Measurements from ENCODE around the gene LY9.

The LY9 gene

GRCh38 chr1:160834945-160835565 is 39.1 kb downstream of the LY9 start:
- FAIRE-seq, result peak; percentile 95
- DNase-seq (ENCODE audit: insufficient read length, low spot score), result peak; percentile 21

- no peak for FAIRE-seq
- DNase-seq (ENCODE audit: insufficient read length, low spot score), result no peak
Measured at GRCh38 chr1:160835751-160836150, 39.8 kb downstream of the LY9 start.

- no peak for DNase-seq (ENCODE audit: insufficient read length, low spot score)
- no peak for FAIRE-seq
Measured at GRCh38 chr1:160836561-160836960, 40.6 kb downstream of the LY9 start.

GRCh38 chr1:160836981-160837557 is 41.1 kb downstream of the LY9 start:
- peak; percentile 82 for FAIRE-seq

GRCh38 chr1:160837558-160838205 is 41.7 kb downstream of the LY9 start:
- DNase-seq (ENCODE audit: insufficient read length, low spot score), result peak; percentile 50
- peak; percentile 98 for FAIRE-seq

More at GRCh38 chr1:160836981-160837557, 41.1 kb downstream of the LY9 start:
- no peak for DNase-seq (ENCODE audit: insufficient read length, low spot score)

GRCh38 chr1:160838888-160839287 is 42.9 kb downstream of the LY9 start:
- FAIRE-seq (no peak), DNase-seq (ENCODE audit: insufficient read length, low spot score) (no peak)

- FAIRE-seq, result peak; percentile 60
- DNase-seq (ENCODE audit: insufficient read length, low spot score), result no peak
Measured at GRCh38 chr1:160839746-160840145, 43.8 kb downstream of the LY9 start.

- no peak for FAIRE-seq
Measured at GRCh38 chr1:160841079-160841478, 45.1 kb downstream of the LY9 start.

GRCh38 chr1:160844447-160845232 is 48.7 kb downstream of the LY9 start:
- DNase-seq (ENCODE audit: insufficient read length, low spot score) (no peak), FAIRE-seq (peak; percentile 72)

More at GRCh38 chr1:160841079-160841478, 45.1 kb downstream of the LY9 start:
- DNase-seq (ENCODE audit: insufficient read length, low spot score), result no peak

GRCh38 chr1:160846281-160846680 is 50.3 kb downstream of the LY9 start:
- DNase-seq (ENCODE audit: insufficient read length, low spot score), result no peak
- FAIRE-seq, result no peak

GRCh38 chr1:160850541-160850940 is 54.6 kb downstream of the LY9 start:
- DNase-seq (ENCODE audit: insufficient read length, low spot score) (no peak), FAIRE-seq (no peak)

GRCh38 chr1:160850993-160851392 is 55.0 kb downstream of the LY9 start:
- no peak for DNase-seq (ENCODE audit: insufficient read length, low spot score)
- FAIRE-seq, result no peak

- FAIRE-seq (no peak), DNase-seq (ENCODE audit: insufficient read length, low spot score) (no peak)
Measured at GRCh38 chr1:160853014-160853413, 57.0 kb downstream of the LY9 start.

GRCh38 chr1:160853754-160854153 is 57.8 kb downstream of the LY9 start:
- DNase-seq (ENCODE audit: insufficient read length, low spot score), result no peak
- FAIRE-seq, result peak; percentile 33

GRCh38 chr1:160855181-160855981 is 59.4 kb downstream of the LY9 start:
- DNase-seq (ENCODE audit: insufficient read length, low spot score), result peak; percentile 41
- FAIRE-seq, result peak; percentile 98

GRCh38 chr1:160858097-160858496 is 62.1 kb downstream of the LY9 start:
- no peak for FAIRE-seq
- no peak for DNase-seq (ENCODE audit: insufficient read length, low spot score)

GRCh38 chr1:160858507-160858906 is 62.5 kb downstream of the LY9 start:
- DNase-seq (ENCODE audit: insufficient read length, low spot score), result no peak
- FAIRE-seq, result no peak

- FAIRE-seq, result no peak
- DNase-seq (ENCODE audit: insufficient read length, low spot score), result no peak
Measured at GRCh38 chr1:160859166-160859565, 63.2 kb downstream of the LY9 start.

- no peak for FAIRE-seq
- DNase-seq (ENCODE audit: insufficient read length, low spot score), result no peak
Measured at GRCh38 chr1:160860840-160861505, 65.0 kb downstream of the LY9 start.
